K562 (cell line): ENCODE results near the gene ZFP64. TPM values are rescaled to one million over a fixed set of nuclear protein-coding genes. Genes with fewer than 3 reads are reported as not detected.

Experiments
- ATAC-seq: fragments of 200-7000 bp; cut with Tn5 transposase; 3 replicates; pipeline ENCODE4 v1.9.1; 2020; ENCODE audit warnings: moderate library complexity
- BruUV-seq: library from RNA; stranded (reverse); fragments of 400-500 nt; replicated peaks from 2 replicates; lab custom pipeline; 2021; lab: Mats Ljungman, UMichigan
- CTCF ChIA-PET: fragments of 300-600 bp; formaldehyde crosslinking; extraction: SDS; loops from one replicate; lab custom pipeline; 2021; ENCODE audit warnings: low intra/inter-chr PET ratio; lab: Yijun Ruan, JAX
- POLR2A ChIA-PET: fragments of 300-600, 350-650 bp; sonication (Branson Sonifier 250); formaldehyde crosslinking; extraction: SDS; loops from one replicate; lab custom pipeline; 2021; ENCODE audit warnings: antibody characterized with exemption, inconsistent platforms; lab: Yijun Ruan, JAX
- DNase-seq, 4 experiments: peaks; one replicate each; pipeline versions ENCODE4 v3.0.0 to v3.0.0-alpha.2; 2011 to 2018; ENCODE audit warnings: low spot score in 3 of 4, mixed read lengths in 3 of 4; ENCODE audit errors: extremely low read depth in 1 of 4
- FAIRE-seq: peaks from 2 replicates; lab custom pipeline; 2011; peaks lifted over from hg19 to GRCh38; lab: Jason Lieb, UNC
- H2AFZ ChIP-seq: 2 replicates; pipeline ENCODE4 v1.6.0; 2011; ENCODE audit warnings: low read depth, low read length, control low read depth, inconsistent platforms
- H3K27ac ChIP-seq: fragments of 200-600 bp; 3 replicates; pipeline ENCODE4 v1.8.0; 2011; ENCODE audit warnings: low read depth, mild to moderate bottlenecking, control low read depth, inconsistent platforms, low read length, moderate library complexity, mixed read lengths; ENCODE audit errors: extremely low read depth
- H3K27me3 ChIP-seq, 2 experiments: fragments of 300-600 bp in 1 of 2; 2 replicates in 1 of 2; 3 replicates in 1 of 2; pipeline versions ENCODE4 v1.6.0 to v1.8.0; 2011; ENCODE audit warnings: inconsistent platforms in 2 of 2, low read length in 2 of 2, mild to moderate bottlenecking in 1 of 2, mixed read lengths in 1 of 2, moderate library complexity in 1 of 2; ENCODE audit not compliant: control insufficient read depth in 2 of 2, insufficient read depth in 2 of 2
- H3K36me3 ChIP-seq: fragments of 300-600 bp; 3 replicates; pipeline ENCODE4 v1.8.0; 2011; ENCODE audit warnings: mild to moderate bottlenecking, low read length, inconsistent platforms; ENCODE audit not compliant: control insufficient read depth, insufficient read depth
- H3K4me1 ChIP-seq, 2 experiments: fragments of 200-600 bp in 1 of 2; replicated peaks in 1 of 2; 2 replicates in 1 of 2; 3 replicates in 1 of 2; pipeline versions ENCODE4 v1.5.1 to v1.8.0; 2011; ENCODE audit warnings: inconsistent platforms in 2 of 2, low read length in 2 of 2, mild to moderate bottlenecking in 1 of 2, mixed read lengths in 1 of 2, moderate library complexity in 1 of 2; ENCODE audit not compliant: control insufficient read depth in 2 of 2, insufficient read depth in 2 of 2
- H3K4me2 ChIP-seq: 2 replicates; pipeline ENCODE4 v1.6.1; 2011; ENCODE audit warnings: low read length, control low read depth, inconsistent platforms, mixed read lengths; ENCODE audit not compliant: insufficient read depth
- H3K4me3 ChIP-seq: fragments of 200-600 bp; sonication (generic), shearing (Covaris generic); 2 replicates; pipeline ENCODE4 v1.5.1; 2016; ENCODE audit warnings: control low read depth, inconsistent platforms
- H3K79me2 ChIP-seq: fragments of 200-600 bp; 3 replicates; pipeline ENCODE4 v1.8.0; 2011; ENCODE audit warnings: low read length, inconsistent platforms; ENCODE audit not compliant: control insufficient read depth, insufficient read depth
- H3K9ac ChIP-seq, 2 experiments: 2 replicates each; pipeline versions ENCODE4 v1.6.0 to v1.6.1; 2011; ENCODE audit warnings: low read depth in 2 of 2, low read length in 2 of 2, control low read depth in 1 of 2, inconsistent platforms in 1 of 2, mild to moderate bottlenecking in 1 of 2, mixed read lengths in 1 of 2; ENCODE audit not compliant: insufficient read depth in 1 of 2
- H3K9me1 ChIP-seq: one replicate; pipeline ENCODE4 v1.6.0; 2011; ENCODE audit warnings: inconsistent platforms, mild to moderate bottlenecking, low read length, moderate library complexity; ENCODE audit not compliant: control insufficient read depth, insufficient read depth
- H3K9me3 ChIP-seq: replicated peaks from 2 replicates; pipeline ENCODE4 v1.5.1; 2011; ENCODE audit warnings: low read depth, low read length, inconsistent platforms; ENCODE audit not compliant: control insufficient read depth, insufficient read depth
- H4K20me1 ChIP-seq: replicated peaks from 2 replicates; pipeline ENCODE4 v1.6.1; 2011; ENCODE audit warnings: low read length, inconsistent platforms, mixed read lengths; ENCODE audit not compliant: control insufficient read depth, insufficient read depth
- ESRRB ChIP-seq: fragments of 250-450 bp; sonication (Bioruptor Pico); IDR thresholded peaks from 2 replicates; pipeline ENCODE4 v1.5.0; 2020; ENCODE audit warnings: mild to moderate bottlenecking, moderate library complexity, borderline replicate concordance
- HMG20A ChIP-seq: fragments of 450-650 bp; formaldehyde crosslinking; conservative IDR thresholded peaks from 2 replicates; pipeline ENCODE4 v1.4.0; 2020; ENCODE audit warnings: mild to moderate bottlenecking, mixed read lengths
- ID3 ChIP-seq, 2 experiments: fragments of 250-450 bp in 1 of 2; fragments of 450-650 bp in 1 of 2; sonication (Bioruptor Pico) in 1 of 2; IDR thresholded peaks; 2 replicates each; pipeline versions ENCODE4 v1.6.1 to v1.8.0; 2016 to 2021; ENCODE audit warnings: mild to moderate bottlenecking in 2 of 2, moderate library complexity in 2 of 2, missing compliant biosample characterization in 1 of 2, missing genetic modification characterization in 1 of 2
- ILF3 ChIP-seq: fragments of 450-650 bp; IDR thresholded peaks from 2 replicates; pipeline ENCODE4 v1.6.1; 2018; ENCODE audit warnings: antibody characterized with exemption, mild to moderate bottlenecking, moderate library complexity, borderline replicate concordance
- KDM5B ChIP-seq: fragments of 200-600 bp; sonication (generic); IDR thresholded peaks from 2 replicates; pipeline ENCODE4 v1.6.1; 2012; ENCODE audit warnings: low read depth, mild to moderate bottlenecking, moderate library complexity, low read length, control low read depth, inconsistent platforms; ENCODE audit not compliant: insufficient replicate concordance
- KLF10 ChIP-seq: fragments of 250-450 bp; sonication (Bioruptor Pico); IDR thresholded peaks from 2 replicates; pipeline ENCODE4 v1.6.1; 2021; ENCODE audit warnings: matching md5 sums
- MYBL2 ChIP-seq, 2 experiments: fragments of 450-650 bp in 1 of 2; sonication (generic) in 1 of 2; formaldehyde crosslinking in 1 of 2; IDR thresholded peaks; 2 replicates each; pipeline versions ENCODE4 v1.6.1 to v1.8.1; 2017 to 2022; ENCODE audit warnings: borderline replicate concordance in 1 of 2, inconsistent platforms in 1 of 2, low read depth in 1 of 2, mild to moderate bottlenecking in 1 of 2, missing genetic modification reagents in 1 of 2, moderate library complexity in 1 of 2
- PRMT5 ChIP-seq: sonication (generic); formaldehyde crosslinking; IDR thresholded peaks from 2 replicates; pipeline ENCODE4 v1.5.0; 2020; ENCODE audit warnings: missing genetic modification reagents
- RB1 ChIP-seq: fragments of 450-650 bp; IDR thresholded peaks from 2 replicates; pipeline ENCODE4 v1.6.1; 2017; ENCODE audit warnings: low read depth, mild to moderate bottlenecking
- SMAD1 ChIP-seq: fragments of 150-350 bp; IDR thresholded peaks from 2 replicates; pipeline ENCODE4 v1.6.1; 2014; ENCODE audit warnings: low read length, low read depth; ENCODE audit not compliant: partially characterized antibody
- TGIF2 ChIP-seq: sonication (generic); formaldehyde crosslinking; IDR thresholded peaks from 2 replicates; pipeline ENCODE4 v1.8.1; 2022; ENCODE audit warnings: mild to moderate bottlenecking, missing genetic modification reagents, moderate library complexity
- YBX1 ChIP-seq: fragments of 450-650 bp; IDR thresholded peaks from 2 replicates; pipeline ENCODE4 v1.7.1; 2016; ENCODE audit warnings: mild to moderate bottlenecking
- ZBED1 ChIP-seq: IDR thresholded peaks from 2 replicates; pipeline ENCODE4 v1.6.1; 2014
- ZFP1 ChIP-seq: fragments of 450-650 bp; formaldehyde crosslinking; IDR thresholded peaks from 2 replicates; pipeline ENCODE4 v1.4.0; 2020; ENCODE audit warnings: mild to moderate bottlenecking, mixed read lengths
- ZNF253 ChIP-seq: fragments of 250-450 bp; sonication (Bioruptor Pico); conservative IDR thresholded peaks from 2 replicates; pipeline ENCODE4 v1.6.1; 2021; ENCODE audit warnings: mild to moderate bottlenecking
- ZNF57 ChIP-seq: fragments of 450-650 bp; formaldehyde crosslinking; IDR thresholded peaks from 2 replicates; pipeline ENCODE4 v1.4.0; 2020; ENCODE audit warnings: mild to moderate bottlenecking, moderate library complexity
- WGBS: fragments of 100-300 bp; shearing (Covaris generic); methylation state at CpG from one replicate; pipeline ENCODE4 v1.1.6; 2016; ENCODE audit warnings: low coverage, mixed read lengths; ENCODE audit not compliant: insufficient coverage; ENCODE audit errors: missing lambda C conversion rate; 5-methylcytosine and 5-hydroxymethylcytosine counted together
- in situ Hi-C: fragments of 300-500 bp; cut with MboI; formaldehyde crosslinking; loops from 4 replicates; pipeline ENCODE4 v1.15.0; 2018; ENCODE audit warnings: inconsistent platforms, mixed read lengths
- intact Hi-C: fragments of 100-400 bp; cut with micrococcal nuclease; formaldehyde crosslinking; loops from 2 replicates; pipeline ENCODE4 v1.14.2; 2022
- polyA plus RNA-seq, 8 experiments: library from polyadenylated mRNA; depleted of rRNA in 4 of 8; stranded (reverse) in 5 of 8; unstranded in 3 of 8; fragments of >200 nt; fragmentation: Nextera tagmentation in 2 of 8; fragmentation: Illumina TruSeq in 1 of 8; extraction: Ambion mirVana in 2 of 8; extraction: Trizol in 1 of 8; gene quantifications; 2 replicates each; pipeline versions ENCODE4 v1.2.1 to v1.2.3, GENCODE V29; 2011 to 2014; ENCODE audit warnings: inconsistent platforms in 1 of 8, missing spikeins in 1 of 8
- total RNA-seq, 7 experiments: library from RNA; depleted of rRNA in 6 of 7; stranded (reverse); fragments of >200 nt in 6 of 7; fragmentation: Illumina TruSeq in 2 of 7; extraction: Trizol in 2 of 7; gene quantifications; 2 replicates each; pipeline versions ENCODE4 v1.2.1 to v1.2.3, GENCODE V29; 2011 to 2021; ENCODE audit warnings: low replicate concordance in 1 of 7

The ZFP64 gene
- total and polyA plus RNA-seq, 9 of the 15 experiments (the other 6 are each of a cell fraction or from before 2014, with no cell fraction given), result 1.4 to 13.4 (median 7.0) TPM

DNA sequence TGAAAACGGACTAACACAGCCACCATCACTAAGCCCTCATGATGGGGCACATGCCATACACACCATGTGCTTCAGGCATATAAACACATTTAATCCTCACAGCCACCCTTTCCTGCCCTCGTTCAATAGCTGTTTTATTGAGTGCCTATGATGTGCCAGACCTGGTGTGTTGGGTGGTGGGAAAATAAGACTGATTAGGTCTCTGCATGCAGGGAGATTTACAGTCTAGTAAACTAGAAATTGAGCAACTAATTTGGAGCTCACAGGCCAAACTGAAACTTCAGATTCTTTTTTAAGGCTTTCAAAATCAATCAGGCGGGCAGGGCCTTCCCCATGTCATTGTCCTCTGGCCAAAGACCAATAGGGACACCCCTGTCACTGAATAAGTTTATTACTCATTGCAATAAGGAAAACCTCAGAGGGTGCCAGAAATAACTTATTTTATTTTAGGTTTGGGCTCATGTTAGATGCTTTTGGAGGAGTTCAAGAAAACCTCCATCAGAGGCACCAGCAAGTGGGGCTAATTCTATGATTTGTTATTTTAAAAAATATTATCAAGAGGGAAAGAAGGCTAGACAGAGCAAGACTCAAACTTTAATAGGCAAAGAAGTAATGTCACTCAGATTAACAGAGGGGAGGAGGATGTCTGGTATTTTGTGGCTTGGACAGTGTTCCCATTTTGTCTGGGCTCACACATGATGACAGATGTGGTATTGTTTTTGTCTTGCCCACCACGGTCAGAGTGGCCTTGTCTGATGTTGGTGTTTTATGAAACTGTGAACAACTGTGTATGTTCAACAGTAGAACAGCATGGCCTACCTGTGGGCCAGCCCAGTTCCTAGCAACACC lies 12.0 kb downstream of the ZFP64 start:
- Histone ChIP-seq H3K36me3 (peaks cover 22% of the 10 kb centered on the region; the same call in 1 of the 3 replicates), H3K27me3 (no peaks in the 10 kb centered on the region), H3K79me2 (no peaks in the 10 kb centered on the region), H3K9ac (no peak overlapping the region), H3K9me1 (no peaks in the 10 kb centered on the region), H3K4me2 (no peak overlapping the region), H2AFZ (no peak overlapping the region), H3K4me3 (no peak overlapping the region), H4K20me1 (no peaks in the 10 kb centered on the region), H3K9me3 (0 out of 2 replicates have a peak, but pooled peaks cover 2% of the 10 kb centered on the region), H3K4me1 (no peaks in the 10 kb centered on the region), H3K27ac (no peak overlapping the region)
- TF ChIP-seq ID3 (CRISPR knock-in tag; IDR thresholded peaks at IDR 0.05) (no peak), ID3 (tag; IDR thresholded peaks at IDR 0.05) (no peak), KDM5B (no peak), ESRRB (CRISPR knock-in tag) (no peak), ILF3 (no peak), YBX1 (no peak), KLF10 (no peak), TGIF2 (no peak), MYBL2 (IDR thresholded peaks at IDR 0.05; ENCODE audit: low read depth) (no peak), MYBL2 (CRISPR knock-in tag; IDR thresholded peaks at IDR 0.05; ENCODE audit: borderline replicate concordance) (no peak), ZBED1 (no peak), ZNF57 (CRISPR knock-in tag) (no peak), ZNF253 (CRISPR knock-in tag) (no peak), HMG20A (no peak), SMAD1 (no peak), ZFP1 (CRISPR knock-in tag) (no peak), RB1 (no peak), PRMT5 (CRISPR knock-in tag) (no peak)
- intact Hi-C loops, result no loop called here
- CTCF ChIA-PET, result no interaction called here
- no peak for ATAC-seq
- POLR2A ChIA-PET, result no interaction called here
- 75% methylated on average over 4 of the region's 4 CpGs for WGBS
- FAIRE-seq, result no peak
- in situ Hi-C loops, result no loop called here
- no peak for DNase-seq
- no TSS peak for BruUV-seq
